Measurements from ENCODE around the gene CNBD2. TPM values are rescaled to one million over a fixed set of nuclear protein-coding genes. Genes with fewer than 3 reads are reported as not detected.

The CNBD2 gene
- total and polyA plus RNA-seq, 4 donors, result 2.2 to 3.1 (median 2.5) TPM

DNA sequence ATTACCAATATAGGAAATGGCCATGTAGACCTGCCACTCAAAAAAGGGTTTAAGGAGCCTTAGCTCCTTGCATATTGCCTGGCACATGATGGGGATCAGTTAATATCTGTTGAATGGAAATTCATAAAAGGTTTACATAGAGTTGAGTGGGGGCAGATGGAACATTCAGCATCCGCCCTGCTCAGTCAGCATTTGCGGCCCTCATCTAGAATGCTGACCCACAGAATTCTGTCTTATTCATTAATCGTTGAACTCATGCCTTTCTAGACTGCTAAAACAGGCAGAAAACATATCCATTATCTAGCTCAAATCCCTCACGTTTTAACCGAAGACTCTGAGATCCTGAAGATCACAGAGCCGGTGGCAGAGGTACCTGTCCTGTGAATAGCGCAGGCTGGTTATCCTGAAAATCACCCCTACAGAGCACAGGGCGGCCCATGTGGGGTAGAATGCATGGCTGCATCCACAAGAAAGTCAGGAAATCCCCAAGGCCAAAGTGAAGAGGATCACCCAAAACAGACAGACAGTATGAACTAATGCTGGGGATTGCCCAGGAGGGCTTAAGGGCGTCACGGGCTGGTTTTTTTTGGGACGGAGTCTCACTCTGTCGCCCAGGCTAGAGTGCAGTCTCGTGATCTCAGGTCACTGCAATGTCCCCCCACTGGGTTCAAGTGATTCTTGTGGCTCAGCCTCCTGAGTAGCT is 59.9 kb downstream of the CNBD2 start:
- Histone ChIP-seq H3K4me3 (ENCODE audit: low read depth in 1 of 3, low read length in 3 of 3) (no peak overlapping the region), H3K36me3 (ENCODE audit: control insufficient read depth in 4 of 4, insufficient read depth in 3 of 4, low read depth in 1 of 4, low read length in 3 of 4) (no peaks in the 10 kb centered on the region), H3K27ac (ENCODE audit: low read depth in 1 of 2, low read length in 2 of 2) (no peak overlapping the region), H3K27me3 (ENCODE audit: control insufficient read depth in 4 of 4, insufficient read depth in 4 of 4, low read length in 3 of 4) (no peaks in the 10 kb centered on the region), H3K9me3 (ENCODE audit: control insufficient read depth in 4 of 4, low read length in 3 of 4) (no peaks in the 10 kb centered on the region), H3K9ac (ENCODE audit: low read depth in 1 of 2, low read length in 2 of 2) (no peak overlapping the region), H3K4me1 (ENCODE audit: control insufficient read depth in 4 of 4, insufficient read depth in 4 of 4, low read length in 3 of 4) (no peaks in the 10 kb centered on the region)
- WGBS, result 90% methylated on average over 13 of the region's 13 CpGs
- TF ChIP-seq EGR1 (IDR thresholded peaks at IDR 0.05; ENCODE audit: low read depth in 2 of 2) (no peak), NR2F2 (IDR thresholded peaks at IDR 0.05) (no peak), SP1 (IDR thresholded peaks at IDR 0.05) (no peak), YY1 (IDR thresholded peaks at IDR 0.05) (no peak)
- no peak for DNase-seq (ENCODE audit: low spot score)

DNA sequence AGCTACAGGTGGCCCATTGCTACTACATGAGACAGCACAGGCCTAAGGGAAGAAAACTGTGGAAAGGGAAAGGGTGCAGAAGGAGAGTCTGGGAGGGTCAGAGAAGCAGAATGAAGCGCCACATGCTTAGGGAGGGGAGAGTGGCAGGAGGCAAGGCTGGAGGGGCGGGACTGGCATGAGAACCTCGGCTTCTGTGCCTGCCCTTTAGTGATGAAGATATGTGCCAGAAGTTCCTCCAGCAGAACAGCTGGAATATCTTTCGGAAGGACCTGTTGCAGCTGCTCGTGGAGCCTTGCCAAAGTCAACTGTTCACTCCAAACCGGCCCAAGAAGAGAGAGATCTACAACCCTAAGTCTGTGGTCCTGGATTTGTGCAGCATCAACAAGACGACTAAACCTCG is 61.8 kb downstream of the CNBD2 start:
- 55% methylated on average over 8 of the region's 8 CpGs for whole genome bisulfite sequencing
- no peaks in the 10 kb centered on the region for H3K27me3 ChIP-seq (ENCODE audit: control insufficient read depth in 4 of 4, insufficient read depth in 4 of 4, low read length in 3 of 4)
- H3K36me3 ChIP-seq (ENCODE audit: control insufficient read depth in 4 of 4, insufficient read depth in 3 of 4, low read depth in 1 of 4, low read length in 3 of 4), result no peaks in the 10 kb centered on the region
- no peaks in the 10 kb centered on the region for H3K9me3 ChIP-seq (ENCODE audit: control insufficient read depth in 4 of 4, low read length in 3 of 4)
- no peaks in the 10 kb centered on the region for H3K4me1 ChIP-seq (ENCODE audit: control insufficient read depth in 4 of 4, insufficient read depth in 4 of 4, low read length in 3 of 4)
- no peak for TF ChIP-seq HNF4A (conservative IDR thresholded peaks at IDR 0.05)
- no peak for TF ChIP-seq GABPA (IDR thresholded peaks at IDR 0.05 in 1 of 2, conservative IDR thresholded peaks at IDR 0.05 in 1 of 2)
- TF ChIP-seq FOXA1 (IDR thresholded peaks at IDR 0.05), result no peak
- no peak for TF ChIP-seq RXRA (IDR thresholded peaks at IDR 0.05)
- no peak for TF ChIP-seq TAF1 (conservative IDR thresholded peaks at IDR 0.05)
- TF ChIP-seq, protein P1, sequence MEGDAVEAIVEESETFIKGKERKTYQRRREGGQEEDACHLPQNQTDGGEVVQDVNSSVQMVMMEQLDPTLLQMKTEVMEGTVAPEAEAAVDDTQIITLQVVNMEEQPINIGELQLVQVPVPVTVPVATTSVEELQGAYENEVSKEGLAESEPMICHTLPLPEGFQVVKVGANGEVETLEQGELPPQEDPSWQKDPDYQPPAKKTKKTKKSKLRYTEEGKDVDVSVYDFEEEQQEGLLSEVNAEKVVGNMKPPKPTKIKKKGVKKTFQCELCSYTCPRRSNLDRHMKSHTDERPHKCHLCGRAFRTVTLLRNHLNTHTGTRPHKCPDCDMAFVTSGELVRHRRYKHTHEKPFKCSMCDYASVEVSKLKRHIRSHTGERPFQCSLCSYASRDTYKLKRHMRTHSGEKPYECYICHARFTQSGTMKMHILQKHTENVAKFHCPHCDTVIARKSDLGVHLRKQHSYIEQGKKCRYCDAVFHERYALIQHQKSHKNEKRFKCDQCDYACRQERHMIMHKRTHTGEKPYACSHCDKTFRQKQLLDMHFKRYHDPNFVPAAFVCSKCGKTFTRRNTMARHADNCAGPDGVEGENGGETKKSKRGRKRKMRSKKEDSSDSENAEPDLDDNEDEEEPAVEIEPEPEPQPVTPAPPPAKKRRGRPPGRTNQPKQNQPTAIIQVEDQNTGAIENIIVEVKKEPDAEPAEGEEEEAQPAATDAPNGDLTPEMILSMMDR (IDR thresholded peaks at IDR 0.05; ENCODE audit: low read depth, low read length, missing input control), result no peak
- TF ChIP-seq, protein P2, sequence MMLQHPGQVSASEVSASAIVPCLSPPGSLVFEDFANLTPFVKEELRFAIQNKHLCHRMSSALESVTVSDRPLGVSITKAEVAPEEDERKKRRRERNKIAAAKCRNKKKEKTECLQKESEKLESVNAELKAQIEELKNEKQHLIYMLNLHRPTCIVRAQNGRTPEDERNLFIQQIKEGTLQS (IDR thresholded peaks at IDR 0.05), result no peak
- TF ChIP-seq FOXA2 (IDR thresholded peaks at IDR 0.05), result no peak
- no peak for TF ChIP-seq NR2F2 (IDR thresholded peaks at IDR 0.05)
- H3K27ac ChIP-seq (ENCODE audit: low read depth in 1 of 2, low read length in 2 of 2), result no peak overlapping the region
- no peak overlapping the region for H3K9ac ChIP-seq (ENCODE audit: low read depth in 1 of 2, low read length in 2 of 2)
- DNase-seq (ENCODE audit: low spot score), result no peak
- no peak overlapping the region for H3K4me3 ChIP-seq (ENCODE audit: low read depth in 1 of 3, low read length in 3 of 3)

DNA sequence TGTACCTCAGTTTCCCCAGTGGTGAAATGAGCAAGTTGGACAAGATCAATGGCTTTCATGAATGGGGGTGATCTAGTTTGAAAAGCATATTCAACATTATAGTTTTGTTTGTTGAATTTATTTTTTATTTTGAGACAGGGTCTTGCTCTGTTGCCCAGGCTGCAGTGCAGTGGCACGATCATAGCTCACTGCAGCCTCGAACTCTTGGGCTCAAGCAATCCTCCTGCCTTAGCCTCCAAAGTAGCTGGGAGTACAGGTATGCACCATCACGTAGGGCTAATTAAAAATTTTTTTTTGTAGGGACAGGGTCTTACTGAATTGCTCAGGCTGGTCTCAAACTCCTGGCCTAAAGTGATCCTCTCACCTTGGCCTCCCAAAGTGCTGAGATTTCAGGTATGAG is 63.4 kb downstream of the CNBD2 start:
- Histone ChIP-seq H3K9ac (ENCODE audit: low read depth in 1 of 2, low read length in 2 of 2) (no peak overlapping the region), H3K4me3 (ENCODE audit: low read depth in 1 of 3, low read length in 3 of 3) (no peak overlapping the region), H3K4me1 (ENCODE audit: control insufficient read depth in 4 of 4, insufficient read depth in 4 of 4, low read length in 3 of 4) (no peaks in the 10 kb centered on the region), H3K27me3 (ENCODE audit: control insufficient read depth in 4 of 4, insufficient read depth in 4 of 4, low read length in 3 of 4) (no peaks in the 10 kb centered on the region), H3K9me3 (ENCODE audit: control insufficient read depth in 4 of 4, low read length in 3 of 4) (no peaks in the 10 kb centered on the region), H3K36me3 (ENCODE audit: control insufficient read depth in 4 of 4, insufficient read depth in 3 of 4, low read depth in 1 of 4, low read length in 3 of 4) (no peaks in the 10 kb centered on the region), H3K27ac (ENCODE audit: low read depth in 1 of 2, low read length in 2 of 2) (no peak overlapping the region)
- WGBS, result 99% methylated on average over 3 of the region's 3 CpGs
- DNase-seq (ENCODE audit: low spot score), result no peak
- TF ChIP-seq RXRA (IDR thresholded peaks at IDR 0.05) (no peak), TAF1 (conservative IDR thresholded peaks at IDR 0.05) (no peak), HNF4G (IDR thresholded peaks at IDR 0.05) (no peak), SP1 (IDR thresholded peaks at IDR 0.05) (no peak), HNF4A (conservative IDR thresholded peaks at IDR 0.05) (no peak), FOXA1 (IDR thresholded peaks at IDR 0.05) (no peak), YY1 (IDR thresholded peaks at IDR 0.05) (no peak)
- TF ChIP-seq, protein P1 (IDR thresholded peaks at IDR 0.05; ENCODE audit: low read depth, low read length, missing input control), result no peak
- TF ChIP-seq, protein P2 (IDR thresholded peaks at IDR 0.05), result no peak
- TF ChIP-seq, protein P3, sequence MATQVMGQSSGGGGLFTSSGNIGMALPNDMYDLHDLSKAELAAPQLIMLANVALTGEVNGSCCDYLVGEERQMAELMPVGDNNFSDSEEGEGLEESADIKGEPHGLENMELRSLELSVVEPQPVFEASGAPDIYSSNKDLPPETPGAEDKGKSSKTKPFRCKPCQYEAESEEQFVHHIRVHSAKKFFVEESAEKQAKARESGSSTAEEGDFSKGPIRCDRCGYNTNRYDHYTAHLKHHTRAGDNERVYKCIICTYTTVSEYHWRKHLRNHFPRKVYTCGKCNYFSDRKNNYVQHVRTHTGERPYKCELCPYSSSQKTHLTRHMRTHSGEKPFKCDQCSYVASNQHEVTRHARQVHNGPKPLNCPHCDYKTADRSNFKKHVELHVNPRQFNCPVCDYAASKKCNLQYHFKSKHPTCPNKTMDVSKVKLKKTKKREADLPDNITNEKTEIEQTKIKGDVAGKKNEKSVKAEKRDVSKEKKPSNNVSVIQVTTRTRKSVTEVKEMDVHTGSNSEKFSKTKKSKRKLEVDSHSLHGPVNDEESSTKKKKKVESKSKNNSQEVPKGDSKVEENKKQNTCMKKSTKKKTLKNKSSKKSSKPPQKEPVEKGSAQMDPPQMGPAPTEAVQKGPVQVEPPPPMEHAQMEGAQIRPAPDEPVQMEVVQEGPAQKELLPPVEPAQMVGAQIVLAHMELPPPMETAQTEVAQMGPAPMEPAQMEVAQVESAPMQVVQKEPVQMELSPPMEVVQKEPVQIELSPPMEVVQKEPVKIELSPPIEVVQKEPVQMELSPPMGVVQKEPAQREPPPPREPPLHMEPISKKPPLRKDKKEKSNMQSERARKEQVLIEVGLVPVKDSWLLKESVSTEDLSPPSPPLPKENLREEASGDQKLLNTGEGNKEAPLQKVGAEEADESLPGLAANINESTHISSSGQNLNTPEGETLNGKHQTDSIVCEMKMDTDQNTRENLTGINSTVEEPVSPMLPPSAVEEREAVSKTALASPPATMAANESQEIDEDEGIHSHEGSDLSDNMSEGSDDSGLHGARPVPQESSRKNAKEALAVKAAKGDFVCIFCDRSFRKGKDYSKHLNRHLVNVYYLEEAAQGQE (IDR thresholded peaks at IDR 0.05), result no peak
